OCI-LY1 (cell line): Measurements from ENCODE around the gene MDM4.

Experiments used
- H2AFZ ChIP-seq: fragments of 200-600 bp; sonication (generic), shearing (Covaris generic); 2 replicates; pipeline ENCODE4 v1.6.0; 2014; ENCODE audit warnings: antibody characterized with exemption, mild to moderate bottlenecking, low read length
- H3F3A ChIP-seq: fragments of 200-600 bp; sonication (generic), shearing (Covaris generic); 2 replicates; pipeline ENCODE4 v1.6.0; 2014; ENCODE audit warnings: mild to moderate bottlenecking, antibody characterized with exemption, low read length, moderate library complexity; ENCODE audit not compliant: insufficient read depth
- H3K27ac ChIP-seq: fragments of 200-600 bp; sonication (generic); 2 replicates; pipeline ENCODE4 v1.5.1; 2014; ENCODE audit warnings: low read length, mixed run types, mild to moderate bottlenecking, low read depth; ENCODE audit not compliant: poor library complexity, severe bottlenecking
- H3K27me3 ChIP-seq: fragments of 200-600 bp; sonication (generic); 2 replicates; pipeline ENCODE4 v1.6.0; 2014; ENCODE audit warnings: antibody characterized with exemption, mild to moderate bottlenecking, low read length, moderate library complexity; ENCODE audit not compliant: insufficient read depth
- H3K36me3 ChIP-seq: fragments of 200-600 bp; sonication (generic); 2 replicates; pipeline ENCODE4 v1.6.1; 2014; ENCODE audit warnings: mild to moderate bottlenecking, antibody characterized with exemption, low read length, moderate library complexity, mixed read lengths; ENCODE audit not compliant: insufficient read depth
- H3K4me1 ChIP-seq: fragments of 200-600 bp; sonication (generic); 2 replicates; pipeline ENCODE4 v1.5.1; 2014; ENCODE audit warnings: mild to moderate bottlenecking, low read length, moderate library complexity; ENCODE audit not compliant: insufficient read depth, severe bottlenecking
- H3K4me2 ChIP-seq: fragments of 200-600 bp; sonication (generic), shearing (Covaris generic); 2 replicates; pipeline ENCODE4 v1.6.1; 2014; ENCODE audit warnings: low read length
- H3K4me3 ChIP-seq: fragments of 200-600 bp; sonication (generic); 2 replicates; pipeline ENCODE4 v1.5.1; 2014; ENCODE audit warnings: low read length, low read depth, mild to moderate bottlenecking, mixed read lengths; ENCODE audit not compliant: poor library complexity, severe bottlenecking
- H3K79me2 ChIP-seq: fragments of 200-600 bp; shearing (Covaris generic); 2 replicates; pipeline ENCODE4 v1.6.1; 2016; ENCODE audit warnings: mixed run types, low read length, mixed read lengths; ENCODE audit not compliant: insufficient read depth
- H3K9ac ChIP-seq: fragments of 200-600 bp; sonication (generic), shearing (Covaris generic); 2 replicates; pipeline ENCODE4 v1.6.1; 2014; ENCODE audit warnings: mild to moderate bottlenecking, low read length, mixed read lengths
- H3K9me2 ChIP-seq: fragments of 200-600 bp; sonication (generic), shearing (Covaris generic); 2 replicates; pipeline ENCODE4 v1.6.1; 2014; ENCODE audit warnings: low read depth, mild to moderate bottlenecking, low read length, mixed read lengths
- H3K9me3 ChIP-seq: fragments of 200-600 bp; shearing (Covaris generic); 2 replicates; pipeline ENCODE4 v1.6.1; 2014; ENCODE audit warnings: low read length, mixed read lengths
- H4K20me1 ChIP-seq: fragments of 200-600 bp; sonication (generic), shearing (Covaris generic); 2 replicates; pipeline ENCODE4 v1.6.0; 2016; ENCODE audit warnings: mild to moderate bottlenecking, low read length; ENCODE audit not compliant: insufficient read depth
- EZH2 ChIP-seq: fragments of 200-600 bp; sonication (generic), shearing (Covaris generic); IDR thresholded peaks from 2 replicates; pipeline ENCODE4 v1.8.0; 2017; ENCODE audit warnings: borderline replicate concordance, mixed run types, mild to moderate bottlenecking, antibody characterized with exemption, low read length, moderate library complexity, mixed read lengths
- TF ChIP-seq, protein P1 (sequence below): fragments of 200-600 bp; sonication (generic), shearing (Covaris generic); IDR thresholded peaks from 2 replicates; pipeline ENCODE4 v1.5.1; 2017; ENCODE audit warnings: mild to moderate bottlenecking, antibody characterized with exemption, low read length, moderate library complexity, mixed read lengths

MDM4 gene

DNA sequence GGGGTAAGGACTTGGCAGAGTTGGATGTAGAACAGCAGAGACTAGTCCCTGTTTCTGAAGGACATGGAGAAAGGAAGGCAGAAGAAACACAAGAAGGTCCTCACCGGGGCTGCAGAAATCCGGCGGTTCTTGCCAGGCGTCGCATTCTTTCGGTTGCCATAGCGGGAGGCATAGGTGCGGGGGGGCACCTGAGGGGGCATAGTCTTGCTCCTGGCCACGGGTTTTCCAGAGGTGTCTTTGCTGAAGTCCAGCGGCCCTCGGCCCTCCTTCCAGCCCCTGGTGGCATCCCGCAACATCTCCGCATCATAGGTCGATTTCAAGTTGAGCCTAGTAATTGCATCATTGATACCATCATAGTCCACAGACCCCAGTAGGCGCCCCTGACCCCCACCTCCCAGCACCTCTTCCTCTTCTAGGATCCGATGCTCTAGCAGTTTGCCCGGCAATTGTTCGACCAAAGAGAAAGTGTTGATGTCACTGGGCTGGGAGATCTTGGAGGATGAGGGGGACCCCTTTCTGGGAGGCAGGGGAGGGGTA is 47.4 kb upstream of the MDM4 start:
- Histone ChIP-seq H3K36me3 (peaks cover 68% of the 10 kb centered on the region), H3K27ac (no peak overlapping the region), H3K4me1 (peaks cover 29% of the 10 kb centered on the region), H3K9me3 (no peaks in the 10 kb centered on the region), H3K79me2 (no peaks in the 10 kb centered on the region), H3K9me2 (no peaks in the 10 kb centered on the region), H3F3A (no peaks in the 10 kb centered on the region), H3K9ac (no peak overlapping the region), H2AFZ (no peak overlapping the region), H3K27me3 (no peaks in the 10 kb centered on the region), H4K20me1 (no peaks in the 10 kb centered on the region), H3K4me3 (no peak overlapping the region), H3K4me2 (no peak overlapping the region)
- TF ChIP-seq, protein P1, sequence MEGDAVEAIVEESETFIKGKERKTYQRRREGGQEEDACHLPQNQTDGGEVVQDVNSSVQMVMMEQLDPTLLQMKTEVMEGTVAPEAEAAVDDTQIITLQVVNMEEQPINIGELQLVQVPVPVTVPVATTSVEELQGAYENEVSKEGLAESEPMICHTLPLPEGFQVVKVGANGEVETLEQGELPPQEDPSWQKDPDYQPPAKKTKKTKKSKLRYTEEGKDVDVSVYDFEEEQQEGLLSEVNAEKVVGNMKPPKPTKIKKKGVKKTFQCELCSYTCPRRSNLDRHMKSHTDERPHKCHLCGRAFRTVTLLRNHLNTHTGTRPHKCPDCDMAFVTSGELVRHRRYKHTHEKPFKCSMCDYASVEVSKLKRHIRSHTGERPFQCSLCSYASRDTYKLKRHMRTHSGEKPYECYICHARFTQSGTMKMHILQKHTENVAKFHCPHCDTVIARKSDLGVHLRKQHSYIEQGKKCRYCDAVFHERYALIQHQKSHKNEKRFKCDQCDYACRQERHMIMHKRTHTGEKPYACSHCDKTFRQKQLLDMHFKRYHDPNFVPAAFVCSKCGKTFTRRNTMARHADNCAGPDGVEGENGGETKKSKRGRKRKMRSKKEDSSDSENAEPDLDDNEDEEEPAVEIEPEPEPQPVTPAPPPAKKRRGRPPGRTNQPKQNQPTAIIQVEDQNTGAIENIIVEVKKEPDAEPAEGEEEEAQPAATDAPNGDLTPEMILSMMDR = no peak

- Histone ChIP-seq H4K20me1 (no peaks in the 10 kb centered on the region), H3K4me1 (peaks cover 29% of the 10 kb centered on the region), H3K27me3 (no peaks in the 10 kb centered on the region), H3K4me3 (no peak overlapping the region), H3K9me3 (no peaks in the 10 kb centered on the region), H3K79me2 (0 out of 2 replicates have a peak, but pooled peaks cover 2% of the 10 kb centered on the region), H3K36me3 (peaks cover 64% of the 10 kb centered on the region), H3F3A (no peaks in the 10 kb centered on the region), H3K9ac (no peak overlapping the region), H3K4me2 (no peak overlapping the region), H3K27ac (no peak overlapping the region), H3K9me2 (no peaks in the 10 kb centered on the region), H2AFZ (no peak overlapping the region)
- TF ChIP-seq, protein P1 = no peak
- no peak for TF ChIP-seq EZH2
Measured at GRCh38 chr1:204469304-204469703, 46.9 kb upstream of the MDM4 start.

GRCh38 chr1:204471687-204472086 is 44.5 kb upstream of the MDM4 start:
- Histone ChIP-seq H3K9me2 (no peaks in the 10 kb centered on the region), H3K27ac (no peak overlapping the region), H4K20me1 (no peaks in the 10 kb centered on the region), H3K9me3 (no peaks in the 10 kb centered on the region), H3K4me3 (no peak overlapping the region), H3K36me3 (peaks cover 57% of the 10 kb centered on the region), H3K27me3 (no peaks in the 10 kb centered on the region), H3F3A (no peaks in the 10 kb centered on the region), H2AFZ (no peak overlapping the region), H3K4me2 (no peak overlapping the region), H3K79me2 (peaks cover 17% of the 10 kb centered on the region; the same call in 1 of the 2 replicates), H3K9ac (no peak overlapping the region), H3K4me1 (peaks cover 17% of the 10 kb centered on the region)
- no peak for TF ChIP-seq EZH2
- TF ChIP-seq, protein P1 = no peak
